GM13977 (cell line): ENCODE data around the gene BABAM2.

Experiments
- DNase-seq: peaks from one replicate; pipeline ENCODE4 v3.0.0; 2012; ENCODE audit warnings: low spot score
- in situ Hi-C: fragments of 300-500 bp; cut with MboI; formaldehyde crosslinking; loops from one replicate; pipeline ENCODE4 v1.12.0; 2022; ENCODE audit warnings: low sequenced_read_pairs, low pct_unique_long_range_greater_than_20kb, mixed read lengths, inconsistent platforms; ENCODE audit not compliant: unreplicated experiment
- TF ChIP-seq, protein P1 (sequence below): IDR thresholded peaks from 2 replicates; pipeline ENCODE4 v1.5.1; 2012; ENCODE audit warnings: mild to moderate bottlenecking, control low read depth; ENCODE audit not compliant: insufficient read depth; ENCODE audit errors: extremely low read depth, missing control alignments

BABAM2 gene

DNA sequence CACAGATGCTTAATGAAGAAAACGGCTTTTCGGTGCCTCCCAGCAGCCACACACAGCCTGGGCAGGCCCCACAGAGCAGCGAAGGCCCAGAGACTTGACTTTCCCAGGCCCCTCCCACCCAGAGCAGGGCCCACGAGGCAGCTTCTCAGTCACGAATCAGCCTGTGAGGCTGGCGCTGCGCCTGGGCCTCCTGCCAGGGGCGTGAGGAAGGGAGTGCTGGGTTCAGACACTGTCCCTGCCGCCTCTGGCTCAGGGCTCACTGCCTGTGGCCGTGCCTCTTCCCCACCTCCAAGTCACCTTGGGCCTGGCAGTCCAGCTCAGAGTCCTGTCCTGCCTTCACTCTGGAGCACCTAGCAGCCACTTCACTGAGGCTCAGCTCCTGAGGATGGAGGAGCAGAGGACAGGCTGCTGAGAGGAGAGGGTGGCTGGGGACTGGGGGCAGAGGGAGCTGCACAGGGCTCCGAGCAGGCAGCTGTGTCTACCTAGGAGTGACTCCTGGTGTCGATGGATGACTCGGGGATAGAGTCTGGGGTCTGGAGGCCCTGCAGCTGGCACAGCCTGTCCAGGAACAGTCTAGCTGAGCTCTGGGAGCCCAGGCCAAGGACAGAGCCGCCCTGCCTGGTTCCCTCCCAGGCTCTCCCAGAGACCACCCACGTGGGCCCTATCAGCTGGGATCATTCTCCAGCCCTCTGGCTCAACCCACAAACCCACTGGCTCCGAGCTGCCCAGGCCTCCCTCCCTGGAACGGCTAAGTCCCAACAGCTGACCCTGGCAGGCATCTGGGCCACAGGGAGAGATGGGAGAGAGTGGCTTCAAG is 465.8 kb downstream of the BABAM2 start:
- in situ Hi-C loops = no loop called here
- TF ChIP-seq, protein P1, sequence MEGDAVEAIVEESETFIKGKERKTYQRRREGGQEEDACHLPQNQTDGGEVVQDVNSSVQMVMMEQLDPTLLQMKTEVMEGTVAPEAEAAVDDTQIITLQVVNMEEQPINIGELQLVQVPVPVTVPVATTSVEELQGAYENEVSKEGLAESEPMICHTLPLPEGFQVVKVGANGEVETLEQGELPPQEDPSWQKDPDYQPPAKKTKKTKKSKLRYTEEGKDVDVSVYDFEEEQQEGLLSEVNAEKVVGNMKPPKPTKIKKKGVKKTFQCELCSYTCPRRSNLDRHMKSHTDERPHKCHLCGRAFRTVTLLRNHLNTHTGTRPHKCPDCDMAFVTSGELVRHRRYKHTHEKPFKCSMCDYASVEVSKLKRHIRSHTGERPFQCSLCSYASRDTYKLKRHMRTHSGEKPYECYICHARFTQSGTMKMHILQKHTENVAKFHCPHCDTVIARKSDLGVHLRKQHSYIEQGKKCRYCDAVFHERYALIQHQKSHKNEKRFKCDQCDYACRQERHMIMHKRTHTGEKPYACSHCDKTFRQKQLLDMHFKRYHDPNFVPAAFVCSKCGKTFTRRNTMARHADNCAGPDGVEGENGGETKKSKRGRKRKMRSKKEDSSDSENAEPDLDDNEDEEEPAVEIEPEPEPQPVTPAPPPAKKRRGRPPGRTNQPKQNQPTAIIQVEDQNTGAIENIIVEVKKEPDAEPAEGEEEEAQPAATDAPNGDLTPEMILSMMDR = no peak
- DNase-seq = no peak

DNA sequence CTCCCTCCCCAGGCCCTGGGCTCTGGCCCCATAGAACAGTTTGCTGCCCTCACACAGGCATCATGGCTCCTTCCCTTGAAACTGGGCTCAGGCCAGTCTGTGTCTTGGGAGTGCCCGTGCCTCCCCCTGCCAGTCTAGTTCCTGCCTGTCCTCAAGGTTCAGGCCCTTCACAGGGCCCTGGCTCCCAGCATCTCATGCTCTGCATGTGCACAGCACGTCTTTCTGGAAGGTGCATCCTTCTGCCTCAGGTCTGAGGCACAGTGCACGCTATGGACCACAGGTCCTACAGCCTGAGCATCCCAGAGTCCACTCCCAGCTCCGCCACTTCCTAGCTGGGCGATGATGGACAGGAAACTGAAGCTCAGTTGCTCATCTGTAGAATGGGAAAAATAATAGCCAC is 466.5 kb downstream of the BABAM2 start:
- TF ChIP-seq, protein P1 = no peak
- no peak for DNase-seq
- in situ Hi-C loops = no loop called here

DNA sequence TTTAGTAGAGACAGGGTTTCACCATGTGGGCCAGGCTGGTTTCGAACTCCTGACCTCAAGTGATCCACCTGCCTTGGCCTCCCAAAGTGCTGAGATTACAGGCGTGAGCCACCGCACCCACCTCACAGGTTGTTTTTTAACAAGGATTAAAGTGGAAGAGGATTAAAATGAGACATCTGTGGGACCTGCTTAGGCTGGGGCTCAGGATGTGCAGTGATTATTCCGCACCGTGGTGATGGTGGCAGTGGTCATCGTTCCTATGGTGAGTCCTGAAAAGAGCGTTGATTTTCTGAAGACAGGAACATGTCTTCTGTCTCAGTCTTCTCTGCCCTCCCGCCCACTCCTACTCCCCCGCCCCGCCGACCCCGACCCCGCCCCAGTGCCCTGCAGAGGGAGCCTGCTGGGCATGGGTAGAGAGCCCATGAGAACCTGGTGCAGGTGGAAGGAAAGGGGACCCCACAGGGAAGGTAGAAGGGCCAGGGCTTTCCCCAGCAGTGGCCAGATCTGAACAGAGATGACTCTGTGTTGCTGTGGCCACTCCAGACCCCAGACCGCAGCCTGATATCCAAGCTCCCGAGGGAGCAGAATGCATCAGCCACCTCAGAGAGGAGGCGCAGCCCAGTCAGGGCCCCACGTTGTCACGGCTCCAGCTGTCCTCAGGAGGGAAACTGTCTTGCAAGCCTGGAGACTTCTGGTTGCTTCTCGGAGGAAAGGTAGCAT is 467.6 kb downstream of the BABAM2 start:
- TF ChIP-seq, protein P1 = no peak
- DNase-seq = no peak
- in situ Hi-C loops = no loop called here

DNA sequence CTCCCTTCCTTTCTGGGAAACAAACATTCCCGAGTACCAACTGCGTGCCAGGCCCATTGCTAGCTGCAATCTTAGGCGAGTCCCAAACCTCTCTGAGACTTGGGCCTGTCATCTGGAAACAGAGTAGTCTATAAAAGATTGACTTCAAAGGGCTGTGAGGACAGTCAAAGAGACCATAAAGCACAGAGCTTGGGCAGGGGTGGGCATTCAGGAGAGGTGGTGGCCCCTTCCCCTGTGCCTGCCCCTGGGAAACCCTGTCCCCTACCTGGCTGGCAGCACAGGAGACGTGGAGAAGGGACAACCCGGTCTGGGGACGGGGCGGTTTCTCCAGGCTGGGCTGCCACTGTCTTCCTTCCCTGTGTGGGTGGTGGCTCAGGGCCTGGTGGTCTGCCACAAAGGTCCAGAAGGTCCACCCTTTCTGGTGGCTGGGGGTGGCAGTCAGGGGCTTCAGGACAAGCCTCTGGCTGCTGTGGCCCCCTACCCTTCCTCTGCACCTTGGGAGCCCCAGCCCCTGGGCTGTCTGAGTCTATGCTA is 468.2 kb downstream of the BABAM2 start:
- no peak for DNase-seq
- in situ Hi-C loops = no loop called here
- TF ChIP-seq, protein P1 = no peak

DNA sequence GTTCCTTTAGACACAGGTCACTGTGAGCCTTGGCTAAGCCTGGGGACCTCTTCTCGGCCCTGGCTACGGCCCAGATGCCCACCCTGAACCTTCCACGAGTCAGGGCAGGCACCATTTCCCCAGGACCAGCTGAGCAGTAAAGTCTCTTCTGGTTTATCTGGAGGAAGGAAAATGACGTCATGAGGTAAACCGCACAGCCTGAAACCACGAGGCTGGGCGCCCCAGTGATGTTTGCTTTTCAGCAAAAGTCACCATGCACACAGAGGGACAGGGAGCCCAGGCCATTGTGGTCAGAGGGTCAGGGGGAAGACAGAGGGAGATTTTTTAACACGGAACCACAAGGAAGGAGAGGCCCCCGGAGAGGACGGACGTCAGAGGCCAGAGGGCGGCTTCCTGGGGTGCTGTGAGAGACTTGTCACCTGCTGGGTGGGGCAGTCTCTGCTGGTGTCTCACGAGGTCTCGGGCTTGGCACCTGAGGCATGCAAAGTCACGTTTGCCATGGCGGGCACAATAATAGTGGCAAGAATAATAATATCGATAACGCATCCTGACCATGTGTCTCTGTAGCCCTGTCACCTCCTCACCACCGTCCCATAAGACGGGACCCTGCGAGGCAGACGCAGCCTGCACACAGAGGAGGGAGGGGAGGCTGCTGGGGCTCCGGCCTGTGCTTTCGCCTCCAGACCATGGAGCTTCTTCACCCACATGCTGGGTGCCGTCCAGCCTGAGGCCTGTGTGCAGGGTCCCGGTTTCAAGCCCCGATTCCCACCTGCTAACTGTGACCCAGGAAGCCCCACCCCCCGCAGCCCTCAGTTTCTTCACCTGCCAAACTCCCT is 468.9 kb downstream of the BABAM2 start:
- in situ Hi-C loops = no loop called here
- TF ChIP-seq, protein P1 = no peak
- peak; percentile 71 for DNase-seq

DNA sequence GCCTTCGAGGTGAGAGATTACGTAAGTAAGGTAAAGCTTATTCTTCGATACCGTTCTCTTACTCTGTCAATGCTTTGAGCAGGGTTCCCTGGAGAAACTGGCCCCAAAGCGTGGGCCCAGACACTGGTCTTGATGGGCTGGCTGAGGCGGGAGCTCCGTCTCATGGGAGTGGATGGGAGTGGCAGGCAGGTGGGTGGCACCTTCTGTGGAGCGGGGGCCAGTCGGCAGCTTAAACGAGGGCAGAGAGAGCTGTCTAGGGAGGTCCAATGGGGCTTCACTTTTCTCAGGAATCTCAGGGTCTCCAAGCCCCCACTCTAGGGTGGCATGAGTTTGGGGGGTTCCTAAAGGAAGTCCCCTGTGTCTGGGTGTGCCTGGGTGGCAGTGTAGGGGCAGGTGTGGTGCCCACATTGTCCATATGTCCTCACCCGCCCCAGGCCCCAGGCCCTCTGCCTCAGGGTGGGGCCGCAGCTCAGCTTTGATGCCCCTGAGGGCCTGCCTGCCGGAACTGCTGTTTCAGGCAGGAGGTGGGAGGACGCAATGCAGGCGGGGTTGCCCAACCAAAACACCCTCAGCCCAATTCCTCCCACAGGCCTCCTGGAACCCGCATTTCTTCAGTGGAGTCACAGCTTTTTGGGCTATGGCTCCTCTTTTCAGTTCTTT is 469.7 kb downstream of the BABAM2 start:
- in situ Hi-C loops = no loop called here
- DNase-seq = no peak
- TF ChIP-seq, protein P1 = no peak
